PC-9 (cell line): ENCODE data around the gene DACT3. TPM values are rescaled to one million over a fixed set of nuclear protein-coding genes. Genes with fewer than 3 reads are reported as not detected.

Experiments
- BruUV-seq: library from RNA; stranded (reverse); fragments of 400-500 nt; replicated peaks from 2 replicates; lab custom pipeline; 2021; lab: Mats Ljungman, UMichigan
- CTCF ChIA-PET: fragments of 300-600 bp; sonication (Branson Sonifier 250); formaldehyde crosslinking; loops from one replicate; lab custom pipeline; 2022; ENCODE audit warnings: antibody characterized with exemption; lab: Charles Lee
- POLR2A ChIA-PET: fragments of 300-600 bp; sonication (Branson Sonifier 250); formaldehyde crosslinking; loops from one replicate; lab custom pipeline; 2022; ENCODE audit warnings: antibody characterized with exemption; ENCODE audit not compliant: unreplicated experiment; lab: Charles Lee
- DNase-seq, 2 experiments: peaks; one replicate each; pipeline versions ENCODE4 v3.0.0 to v3.0.0-alpha.2; 2015 to 2022; ENCODE audit warnings: mixed read lengths in 1 of 2
- H2AFZ ChIP-seq: fragments of 200-600 bp; sonication (generic); 2 replicates; pipeline ENCODE4 v1.8.1; 2017; ENCODE audit warnings: antibody characterized with exemption
- H3F3A ChIP-seq: fragments of 200-600 bp; sonication (generic); 2 replicates; pipeline ENCODE4 v1.8.1; 2017; ENCODE audit warnings: antibody characterized with exemption, mild to moderate bottlenecking, low read depth; ENCODE audit not compliant: insufficient read depth
- H3K27ac ChIP-seq: fragments of 200-600 bp; sonication (generic); 2 replicates; pipeline ENCODE4 v1.6.1; 2016; ENCODE audit warnings: mixed run types
- H3K27me3 ChIP-seq: fragments of 200-600 bp; sonication (generic); 2 replicates; pipeline ENCODE4 v1.6.1; 2016; ENCODE audit warnings: low read depth, mixed run types; ENCODE audit not compliant: insufficient read depth
- H3K36me3 ChIP-seq: fragments of 200-600 bp; sonication (generic); 2 replicates; pipeline ENCODE4 v1.6.1; 2016; ENCODE audit warnings: low read depth, mixed run types
- H3K4me1 ChIP-seq: fragments of 200-600 bp; sonication (generic); replicated peaks from 2 replicates; pipeline ENCODE4 v1.6.1; 2016; ENCODE audit warnings: mixed run types; ENCODE audit not compliant: insufficient read depth
- H3K4me2 ChIP-seq: fragments of 200-600 bp; sonication (generic); 2 replicates; pipeline ENCODE4 v1.6.1; 2017; ENCODE audit warnings: mixed run types
- H3K4me3 ChIP-seq: fragments of 200-600 bp; sonication (generic); 2 replicates; pipeline ENCODE4 v1.6.1; 2016; ENCODE audit warnings: mixed run types
- H3K79me2 ChIP-seq: fragments of 200-600 bp; sonication (generic); 2 replicates; pipeline ENCODE4 v1.6.1; 2017; ENCODE audit warnings: low read depth, mixed run types
- H3K9me2 ChIP-seq: fragments of 200-600 bp; sonication (generic); 2 replicates; pipeline ENCODE4 v1.8.1; 2017; ENCODE audit warnings: mild to moderate bottlenecking; ENCODE audit not compliant: insufficient read depth
- H3K9me3 ChIP-seq: fragments of 200-600 bp; sonication (generic); 2 replicates; pipeline ENCODE4 v1.8.1; 2016; ENCODE audit warnings: low read depth; ENCODE audit not compliant: insufficient read depth
- H4K20me1 ChIP-seq: fragments of 200-600 bp; sonication (generic); 2 replicates; pipeline ENCODE4 v1.8.1; 2017; ENCODE audit not compliant: insufficient read depth
- EZH2 ChIP-seq: fragments of 200-600 bp; sonication (generic); IDR thresholded peaks from 2 replicates; pipeline ENCODE4 v1.8.0; 2017; ENCODE audit warnings: antibody characterized with exemption, low read depth
- intact Hi-C: fragments of 100-400 bp; cut with micrococcal nuclease; formaldehyde crosslinking; loops from one replicate; pipeline ENCODE4 v1.10.0; 2022; ENCODE audit not compliant: unreplicated experiment
- total RNA-seq: library from RNA; stranded (reverse); gene quantifications from 2 replicates; pipeline ENCODE4 v1.2.3, GENCODE V29; 2021
- TF ChIP-seq, protein P1 (sequence below): fragments of 200-600 bp; sonication (generic); conservative IDR thresholded peaks from 2 replicates; pipeline ENCODE4 v1.6.1; 2017; ENCODE audit warnings: mixed run types, antibody characterized with exemption, mild to moderate bottlenecking, moderate library complexity

Gene DACT3
- total RNA-seq, 1 experiment from 2014 or later = 0.13 TPM

DNA sequence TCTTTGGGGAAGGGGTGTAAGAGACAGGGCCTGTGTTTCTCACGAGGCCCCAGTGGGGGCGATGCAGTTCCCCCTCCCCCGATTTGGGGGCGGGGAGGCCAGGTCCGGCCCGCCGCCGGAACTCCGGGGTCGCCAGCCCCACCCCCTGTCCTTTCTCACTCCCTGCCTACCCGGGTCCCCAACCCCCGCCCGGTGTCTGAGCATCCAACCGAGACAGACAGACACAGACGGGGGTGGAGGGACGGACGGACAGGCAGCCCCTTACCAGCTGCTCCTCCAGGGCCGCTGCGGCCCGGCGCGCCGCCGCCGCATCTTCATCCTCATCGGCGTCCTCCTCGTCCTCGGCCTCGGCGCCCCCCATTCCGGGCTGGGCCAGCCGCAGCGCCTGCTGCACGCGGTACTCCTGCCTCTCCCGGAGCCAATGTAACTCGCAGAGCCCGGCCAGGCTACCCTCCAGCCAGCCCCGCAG is 397 bp downstream of the DACT3 start:
- TF ChIP-seq EZH2 = peak; percentile 76; the same call in 1 of the 2 replicates
- TF ChIP-seq, protein P1, sequence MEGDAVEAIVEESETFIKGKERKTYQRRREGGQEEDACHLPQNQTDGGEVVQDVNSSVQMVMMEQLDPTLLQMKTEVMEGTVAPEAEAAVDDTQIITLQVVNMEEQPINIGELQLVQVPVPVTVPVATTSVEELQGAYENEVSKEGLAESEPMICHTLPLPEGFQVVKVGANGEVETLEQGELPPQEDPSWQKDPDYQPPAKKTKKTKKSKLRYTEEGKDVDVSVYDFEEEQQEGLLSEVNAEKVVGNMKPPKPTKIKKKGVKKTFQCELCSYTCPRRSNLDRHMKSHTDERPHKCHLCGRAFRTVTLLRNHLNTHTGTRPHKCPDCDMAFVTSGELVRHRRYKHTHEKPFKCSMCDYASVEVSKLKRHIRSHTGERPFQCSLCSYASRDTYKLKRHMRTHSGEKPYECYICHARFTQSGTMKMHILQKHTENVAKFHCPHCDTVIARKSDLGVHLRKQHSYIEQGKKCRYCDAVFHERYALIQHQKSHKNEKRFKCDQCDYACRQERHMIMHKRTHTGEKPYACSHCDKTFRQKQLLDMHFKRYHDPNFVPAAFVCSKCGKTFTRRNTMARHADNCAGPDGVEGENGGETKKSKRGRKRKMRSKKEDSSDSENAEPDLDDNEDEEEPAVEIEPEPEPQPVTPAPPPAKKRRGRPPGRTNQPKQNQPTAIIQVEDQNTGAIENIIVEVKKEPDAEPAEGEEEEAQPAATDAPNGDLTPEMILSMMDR = no peak
- no TSS peak for BruUV-seq
- ChIA-PET CTCF (interaction anchor here (0.7 to 2.0 kb wide), 4 partner anchors 29 to 364 kb away, joined by 3 to 19 read pairs (median 6); no protein-coding TSS in a partner anchor), POLR2A (interaction anchor here (0.6 to 0.8 kb wide), 4 partner anchors 54 to 1827 kb away, joined by 3 to 16 read pairs (median 3); no protein-coding TSS in a partner anchor)
- peaks cover 31% of the 10 kb centered on the region for H3K27me3 ChIP-seq
- no peak overlapping the region for H3K27ac ChIP-seq
- peak overlapping the region; percentile 93 for H3K4me2 ChIP-seq
- DNase-seq = no peak
- peaks cover 17% of the 10 kb centered on the region for H3F3A ChIP-seq
- H3K9me3 ChIP-seq = no peaks in the 10 kb centered on the region
- H3K4me1 ChIP-seq = peaks cover 12% of the 10 kb centered on the region
- H4K20me1 ChIP-seq = no peaks in the 10 kb centered on the region; the same call in 1 of the 2 replicates
- no peaks in the 10 kb centered on the region for H3K79me2 ChIP-seq
- intact Hi-C loops = loop anchor here (1.0 kb wide), 1 partner anchor 26 kb away; no protein-coding TSS in a partner anchor
- peak overlapping the region; percentile 59 for H3K4me3 ChIP-seq
- no peaks in the 10 kb centered on the region for H3K9me2 ChIP-seq
- H3K36me3 ChIP-seq = no peaks in the 10 kb centered on the region
- peak overlapping the region; percentile 66 for H2AFZ ChIP-seq

DNA sequence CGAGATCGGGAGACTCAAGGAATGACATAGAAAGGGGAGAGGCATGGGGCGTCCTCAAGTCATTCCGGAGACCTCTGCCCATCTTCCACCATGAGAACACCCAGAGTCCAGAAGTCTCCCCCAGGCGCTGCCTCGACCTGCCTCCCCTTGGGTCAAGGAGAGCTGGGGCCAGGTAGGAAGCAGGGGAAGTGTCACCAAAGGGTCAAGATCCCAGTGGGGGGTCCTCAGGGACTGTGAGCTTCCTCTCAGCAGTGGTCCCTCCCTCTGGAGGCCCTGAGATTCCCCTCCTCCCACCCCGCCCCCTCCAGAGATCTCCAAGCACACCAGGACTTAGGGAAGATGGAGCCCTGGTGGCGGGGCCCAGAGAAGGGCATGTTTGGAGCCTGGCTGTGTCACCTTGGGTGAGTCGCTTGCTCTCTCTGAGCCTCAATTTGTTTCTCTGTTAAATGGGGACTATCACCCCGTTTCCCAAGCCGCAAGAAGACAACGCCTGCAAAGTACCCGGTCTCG is 919 bp downstream of the DACT3 start:
- Histone ChIP-seq H3K27me3 (peaks cover 31% of the 10 kb centered on the region), H3K9me2 (no peaks in the 10 kb centered on the region), H3K9me3 (no peaks in the 10 kb centered on the region), H3K4me2 (peak overlapping the region; percentile 93; the same call in 1 of the 2 replicates), H3K4me1 (peaks cover 12% of the 10 kb centered on the region), H2AFZ (no peak overlapping the region), H3K36me3 (no peaks in the 10 kb centered on the region), H3K27ac (no peak overlapping the region), H3K4me3 (no peak overlapping the region), H4K20me1 (no peaks in the 10 kb centered on the region; the same call in 1 of the 2 replicates), H3K79me2 (no peaks in the 10 kb centered on the region), H3F3A (peaks cover 17% of the 10 kb centered on the region)
- intact Hi-C loops = no loop called here
- no peak for TF ChIP-seq EZH2
- TF ChIP-seq, protein P1 = no peak
- ChIA-PET POLR2A (no interaction called here), CTCF (no interaction called here)
- DNase-seq = no peak
- BruUV-seq = no TSS peak

DNA sequence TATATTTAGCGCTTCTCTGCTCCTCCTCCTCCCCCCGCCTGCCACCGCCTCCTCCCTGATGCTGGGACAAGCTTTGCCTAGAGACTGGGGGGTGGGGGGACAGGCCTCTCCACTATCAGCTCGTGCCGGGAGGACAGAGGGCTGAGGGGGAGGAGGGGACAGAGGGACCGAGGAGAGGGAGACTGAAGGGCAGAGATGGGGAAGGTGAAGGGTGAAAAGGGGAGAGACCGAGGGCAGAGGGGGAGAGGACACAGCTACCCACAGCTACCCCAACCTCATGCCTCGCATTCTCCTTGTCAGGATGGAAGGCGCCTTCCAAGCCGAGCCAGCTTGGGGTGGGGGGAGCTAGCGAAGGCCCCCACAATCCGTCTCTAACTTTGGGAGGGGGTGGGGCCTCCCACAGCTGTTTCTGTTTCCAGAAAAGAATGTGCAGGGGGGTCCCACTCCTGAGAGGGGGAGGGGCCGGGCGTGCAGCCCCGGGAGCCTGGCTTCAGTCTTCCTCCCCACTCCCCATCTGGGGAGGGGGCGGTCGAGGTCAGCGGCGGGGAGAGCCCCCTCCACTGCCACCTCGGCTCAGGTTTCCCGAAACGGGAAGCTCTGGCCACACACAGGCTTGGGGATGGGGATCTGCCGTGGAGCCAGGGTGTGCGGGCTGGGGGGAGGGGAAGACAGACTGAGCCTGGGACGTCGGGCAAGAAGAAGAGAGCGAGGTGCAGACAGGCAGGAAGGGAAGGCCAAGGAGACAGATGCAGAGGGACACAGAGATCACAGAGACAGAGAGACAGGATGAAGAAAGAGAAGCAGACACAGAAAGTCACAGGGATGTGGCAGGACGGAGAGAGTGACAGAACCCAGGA is 1.6 kb downstream of the DACT3 start:
- Histone ChIP-seq H3K9me3 (no peaks in the 10 kb centered on the region), H3K4me2 (peak overlapping the region; percentile 27; the same call in 1 of the 2 replicates), H3K4me1 (peaks cover 12% of the 10 kb centered on the region), H3K36me3 (no peaks in the 10 kb centered on the region), H3K27me3 (peaks cover 31% of the 10 kb centered on the region), H3K9me2 (no peaks in the 10 kb centered on the region), H3K79me2 (no peaks in the 10 kb centered on the region), H3F3A (peaks cover 17% of the 10 kb centered on the region), H2AFZ (no peak overlapping the region), H3K4me3 (no peak overlapping the region), H4K20me1 (no peaks in the 10 kb centered on the region; the same call in 1 of the 2 replicates), H3K27ac (no peak overlapping the region)
- intact Hi-C loops = no loop called here
- BruUV-seq = no TSS peak
- DNase-seq = peak in 1 of 2 experiments; percentile 9
- POLR2A ChIA-PET = interaction anchor here (0.6 to 0.7 kb wide), 2 partner anchors 74 to 273 kb away, joined by 16 to 38 read pairs; no protein-coding TSS in a partner anchor
- CTCF ChIA-PET = interaction anchor here (0.7 kb wide), 1 partner anchor 45 kb away, joined by 17 read pairs; no protein-coding TSS in a partner anchor
- no peak; the same call in none of the 2 replicates for TF ChIP-seq EZH2
- TF ChIP-seq, protein P1 = no peak
